SK-N-MC (cell line): ENCODE measurements around the gene ZNRF3.

Experiments used
- EZH2 ChIP-seq: fragments of 200-600 bp; sonication (generic); IDR thresholded peaks from one replicate; pipeline ENCODE4 v1.6.1; 2017; ENCODE audit warnings: antibody characterized with exemption
- POLR2AphosphoS5 ChIP-seq: IDR thresholded peaks from 2 replicates; pipeline ENCODE4 v1.6.1; 2012; ENCODE audit warnings: mild to moderate bottlenecking, low read depth, low read length, borderline replicate concordance

GRCh38 chr22:28841111-28841510 is 42.3 kb upstream of the ZNRF3 start:
- no peak for TF ChIP-seq EZH2
- no peak for TF ChIP-seq POLR2AphosphoS5
